C4-2B (cell line): ENCODE measurements around the gene TAGLN.

Experiments used
- H3K27ac ChIP-seq: fragments of 450-650 bp; 2 replicates; pipeline ENCODE4 v1.5.1; 2017
- ZFX ChIP-seq: fragments of 450-650 bp; IDR thresholded peaks from 2 replicates; pipeline ENCODE4 v1.6.1; 2017
- TF ChIP-seq, protein P1 (sequence below): fragments of 450-650 bp; conservative IDR thresholded peaks from 2 replicates; pipeline ENCODE4 v1.5.1; 2017; ENCODE audit warnings: mild to moderate bottlenecking

TAGLN gene

DNA sequence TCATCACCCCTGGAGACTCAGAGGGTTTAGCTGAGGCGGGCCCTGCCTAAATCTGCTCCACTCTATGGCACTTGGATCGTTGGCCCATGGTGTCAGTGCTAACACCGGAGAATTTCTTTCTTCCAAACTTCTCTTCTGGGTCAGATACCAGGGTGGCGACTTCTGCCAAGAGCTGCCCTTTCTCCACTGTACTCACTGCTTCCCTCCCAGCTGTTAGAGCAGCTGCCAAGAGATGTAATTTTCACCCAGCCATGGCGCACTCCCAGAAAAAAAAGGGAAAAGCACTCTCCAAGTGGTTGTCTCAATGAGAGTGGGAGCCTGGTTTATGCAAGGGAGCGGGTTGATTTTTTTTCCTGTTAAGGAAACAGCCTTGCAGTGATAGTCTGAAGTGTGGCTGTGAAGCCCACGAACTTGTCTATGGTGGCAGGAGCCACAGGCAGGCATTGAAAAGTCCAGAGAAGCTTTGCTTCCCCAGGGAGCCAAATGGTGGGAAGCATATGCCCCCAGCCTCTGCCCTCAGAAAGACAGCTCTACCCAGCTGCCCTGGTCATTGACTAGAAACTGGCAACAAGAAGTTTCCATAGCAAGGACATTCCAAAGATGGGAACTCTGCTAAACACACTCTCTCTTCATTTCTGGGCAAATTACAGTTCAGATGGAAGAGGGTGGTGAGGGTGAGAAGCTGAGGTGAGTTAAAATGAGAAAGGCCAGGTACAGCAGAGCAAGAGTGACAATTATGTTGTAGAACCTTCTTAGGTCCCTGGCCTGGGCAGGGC is 22.0 kb downstream of the TAGLN start:
- TF ChIP-seq ZFX = no peak
- TF ChIP-seq, protein P1, sequence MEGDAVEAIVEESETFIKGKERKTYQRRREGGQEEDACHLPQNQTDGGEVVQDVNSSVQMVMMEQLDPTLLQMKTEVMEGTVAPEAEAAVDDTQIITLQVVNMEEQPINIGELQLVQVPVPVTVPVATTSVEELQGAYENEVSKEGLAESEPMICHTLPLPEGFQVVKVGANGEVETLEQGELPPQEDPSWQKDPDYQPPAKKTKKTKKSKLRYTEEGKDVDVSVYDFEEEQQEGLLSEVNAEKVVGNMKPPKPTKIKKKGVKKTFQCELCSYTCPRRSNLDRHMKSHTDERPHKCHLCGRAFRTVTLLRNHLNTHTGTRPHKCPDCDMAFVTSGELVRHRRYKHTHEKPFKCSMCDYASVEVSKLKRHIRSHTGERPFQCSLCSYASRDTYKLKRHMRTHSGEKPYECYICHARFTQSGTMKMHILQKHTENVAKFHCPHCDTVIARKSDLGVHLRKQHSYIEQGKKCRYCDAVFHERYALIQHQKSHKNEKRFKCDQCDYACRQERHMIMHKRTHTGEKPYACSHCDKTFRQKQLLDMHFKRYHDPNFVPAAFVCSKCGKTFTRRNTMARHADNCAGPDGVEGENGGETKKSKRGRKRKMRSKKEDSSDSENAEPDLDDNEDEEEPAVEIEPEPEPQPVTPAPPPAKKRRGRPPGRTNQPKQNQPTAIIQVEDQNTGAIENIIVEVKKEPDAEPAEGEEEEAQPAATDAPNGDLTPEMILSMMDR = no peak
- peak overlapping the region; percentile 91 for H3K27ac ChIP-seq

DNA sequence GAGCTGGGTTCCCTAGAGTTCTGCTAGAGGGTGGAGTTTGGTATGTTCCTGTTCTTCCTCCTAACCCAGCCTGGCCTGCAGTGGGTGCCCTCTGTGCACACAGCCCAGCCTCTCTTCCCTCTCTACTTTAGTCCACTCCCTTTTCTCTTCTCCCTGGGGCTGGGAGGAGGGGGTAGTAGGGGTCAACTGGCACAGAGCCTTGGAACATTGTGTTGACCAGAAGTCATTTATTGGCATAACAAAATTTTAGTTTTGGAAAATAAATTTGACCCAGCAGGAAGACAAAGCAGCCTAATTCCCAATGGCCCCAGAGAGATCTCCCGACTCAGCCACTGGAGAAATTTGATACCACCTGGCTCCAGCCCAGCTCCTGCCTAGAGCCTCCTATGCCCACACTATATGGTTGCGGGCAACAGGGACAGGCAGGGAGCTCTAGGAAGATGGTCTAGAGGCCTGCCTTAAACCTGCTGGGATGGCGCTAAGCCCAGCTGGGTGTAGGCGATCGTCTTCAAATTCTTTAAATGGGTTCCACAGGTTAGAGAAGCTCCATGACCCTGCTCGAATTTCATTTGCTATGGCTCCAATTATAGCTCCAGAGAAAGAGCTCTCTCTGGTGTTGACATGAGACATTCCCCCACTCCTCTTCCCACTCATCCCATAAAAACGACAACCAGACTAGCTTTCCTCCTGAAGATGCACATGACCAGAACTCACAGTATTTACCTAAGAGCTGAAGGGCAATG is 22.8 kb downstream of the TAGLN start:
- H3K27ac ChIP-seq = peak overlapping the region; percentile 91
- no peak for TF ChIP-seq ZFX
- TF ChIP-seq, protein P1 = peak; percentile 26; the same call in 1 of the 2 replicates

DNA sequence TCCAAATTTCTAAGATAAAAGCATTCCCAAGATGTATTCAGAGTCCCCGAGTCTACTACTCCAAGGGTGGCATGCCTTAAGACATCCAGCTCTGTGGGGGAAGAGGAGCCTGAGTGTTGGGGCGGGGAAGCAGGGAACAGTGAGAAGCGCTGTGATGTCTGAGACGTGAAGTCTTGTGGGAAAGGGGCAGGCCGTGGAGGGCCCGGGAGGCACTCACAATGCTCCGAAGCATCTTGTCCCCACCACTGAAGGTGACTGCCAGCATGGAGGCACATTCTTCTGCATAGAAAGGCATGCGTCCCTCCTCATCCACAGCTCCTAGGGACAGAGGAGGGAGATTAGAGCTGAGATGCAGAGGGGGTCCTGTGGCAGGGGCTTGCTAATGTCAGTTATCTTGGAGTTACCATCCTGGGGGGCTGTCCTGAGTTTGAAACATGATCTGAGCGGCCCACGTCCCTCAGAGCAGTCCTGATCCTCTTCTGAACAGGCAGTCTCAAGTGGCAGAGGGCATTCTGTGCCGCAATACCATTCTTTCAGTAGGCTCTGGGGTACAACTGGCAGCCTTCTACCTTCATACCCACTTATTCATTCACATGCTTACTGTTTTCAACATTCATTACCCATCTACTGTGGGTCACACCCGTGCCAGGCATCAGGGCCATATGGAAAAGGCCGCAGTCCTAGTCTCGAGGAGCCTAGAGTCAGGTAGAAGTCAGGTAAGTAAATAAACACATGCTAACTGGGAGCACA is 24.0 kb downstream of the TAGLN start:
- H3K27ac ChIP-seq = peak overlapping the region; percentile 91
- TF ChIP-seq, protein P1 = no peak
- TF ChIP-seq ZFX = no peak

DNA sequence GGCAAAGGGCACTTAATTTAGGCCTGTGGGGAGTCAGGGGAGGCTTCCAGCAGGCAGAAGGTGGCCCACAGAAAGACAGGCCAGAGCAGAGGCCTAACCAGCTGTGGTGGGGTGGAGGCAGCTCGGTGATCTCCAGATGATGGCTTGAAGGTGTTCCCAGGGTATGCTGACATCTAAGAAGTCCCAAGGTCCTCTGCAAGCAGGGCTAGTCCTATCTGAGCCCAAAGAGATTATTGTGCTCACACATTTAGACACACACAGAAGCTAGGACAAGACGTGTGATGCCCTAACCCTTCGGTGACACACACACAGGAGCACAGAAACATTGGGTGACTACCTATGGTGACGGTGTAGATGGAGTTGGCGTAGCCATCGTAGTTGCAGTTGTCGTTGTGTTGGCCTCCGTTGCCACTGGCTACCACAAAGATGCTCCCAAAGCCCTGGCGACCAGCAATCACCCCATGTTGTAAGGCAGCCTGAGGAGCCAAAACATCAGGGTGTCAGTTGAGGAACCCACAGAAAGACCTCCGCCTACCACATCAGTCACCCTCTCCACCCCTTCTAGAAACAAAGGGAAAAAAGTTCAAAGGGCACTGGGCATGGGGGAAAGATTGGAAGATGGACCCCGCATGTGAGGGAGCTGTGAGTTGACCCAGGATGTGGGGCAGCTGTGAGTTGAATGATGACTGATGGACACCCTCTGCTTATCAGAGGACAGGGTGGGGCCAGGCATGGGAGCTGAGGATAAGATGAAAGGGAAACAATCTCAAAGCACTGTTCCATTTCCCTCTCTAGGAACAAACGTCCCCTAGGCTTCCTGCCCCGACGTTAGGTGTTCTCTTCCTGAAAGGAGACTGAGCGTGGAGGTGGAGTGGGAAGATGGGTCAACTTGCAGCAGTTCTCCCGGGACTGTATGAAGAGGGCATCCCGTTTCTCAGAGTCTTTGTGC is 24.8 kb downstream of the TAGLN start:
- H3K27ac ChIP-seq = peak overlapping the region; percentile 91

DNA sequence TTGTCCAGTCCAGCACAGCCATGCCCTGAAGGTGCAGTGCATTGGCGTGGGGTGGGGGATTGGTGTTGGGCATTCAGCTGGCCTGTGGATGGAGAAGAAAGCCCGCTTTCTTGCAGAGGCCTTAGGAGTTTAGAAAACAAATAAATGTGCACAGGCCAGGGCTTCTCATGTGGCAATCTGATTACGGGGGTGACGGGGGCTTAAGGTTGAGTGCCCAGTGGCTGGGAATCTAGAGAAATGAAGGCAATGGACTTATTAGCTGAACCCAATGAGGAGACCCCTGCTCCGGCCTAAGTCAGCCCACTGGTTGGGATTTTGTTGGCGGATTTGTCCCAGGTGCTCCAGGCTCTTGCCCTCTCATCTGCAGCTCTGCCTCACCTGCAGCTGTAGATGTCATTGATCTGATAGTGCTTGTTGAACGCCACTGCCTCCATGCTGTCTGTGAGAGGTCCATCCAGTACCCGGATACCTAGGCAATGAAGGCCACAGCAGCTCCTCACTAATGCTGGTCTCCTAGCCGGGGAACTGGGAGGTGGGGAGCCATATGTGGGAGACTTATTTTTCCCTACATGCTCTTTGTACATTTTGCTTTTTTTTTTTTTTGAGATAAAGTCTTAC is 26.5 kb downstream of the TAGLN start:
- TF ChIP-seq, protein P1 = no peak
- no peak for TF ChIP-seq ZFX
- no peak overlapping the region for H3K27ac ChIP-seq

More for the DNA sequence above, 24.8 kb downstream of the TAGLN start:
- no peak for TF ChIP-seq ZFX
- TF ChIP-seq, protein P1 = no peak
